Suprapubic skin (tissue), 4 donors: Measurements from ENCODE around the gene ACO2. TPM values are rescaled to one million over a fixed set of nuclear protein-coding genes. Genes with fewer than 3 reads are reported as not detected.

ENCODE experiments used
- DNase-seq, 2 donors: peaks; one replicate each; pipeline ENCODE4 v3.0.0-alpha.2; 2019; ENCODE audit warnings: low spot score in 2 of 2
- H3K27ac ChIP-seq: fragments of 200-600 bp; sonication (generic); one replicate; pipeline ENCODE4 v1.5.1; 2019
- H3K27me3 ChIP-seq: fragments of 200-600 bp; sonication (generic); one replicate; pipeline ENCODE4 v1.5.1; 2019
- H3K36me3 ChIP-seq: fragments of 200-600 bp; sonication (generic); one replicate; pipeline ENCODE4 v1.5.1; 2019
- H3K4me1 ChIP-seq: fragments of 200-600 bp; sonication (generic); one replicate; pipeline ENCODE4 v1.5.1; 2019
- H3K4me3 ChIP-seq: fragments of 200-600 bp; sonication (generic); one replicate; pipeline ENCODE4 v1.5.1; 2019; ENCODE audit warnings: mild to moderate bottlenecking
- H3K9me3 ChIP-seq: fragments of 200-600 bp; sonication (generic); one replicate; pipeline ENCODE4 v1.5.1; 2019
- CTCF ChIP-seq, 2 donors: fragments of 200-600 bp in 1 of 2; fragments of 450-650 bp in 1 of 2; sonication (generic) in 1 of 2; IDR thresholded peaks; one replicate each; pipeline ENCODE4 v1.5.1; 2016 to 2019; ENCODE audit warnings: antibody characterized with exemption in 2 of 2, mild to moderate bottlenecking in 1 of 2, moderate library complexity in 1 of 2
- EP300 ChIP-seq: sonication (generic); formaldehyde crosslinking; IDR thresholded peaks from one replicate; pipeline ENCODE4 v1.6.1; 2017; ENCODE audit warnings: antibody characterized with exemption
- POLR2A ChIP-seq, 2 donors: fragments of 450-650 bp; IDR thresholded peaks; one replicate each; pipeline ENCODE4 v1.6.1; 2017; ENCODE audit warnings: antibody characterized with exemption in 2 of 2, mild to moderate bottlenecking in 2 of 2, moderate library complexity in 2 of 2
- POLR2AphosphoS5 ChIP-seq, 3 donors: sonication (generic); formaldehyde crosslinking; IDR thresholded peaks; one replicate each; pipeline ENCODE4 v1.6.1; 2017; ENCODE audit warnings: antibody characterized with exemption in 3 of 3
- WGBS: methylation state at CpG from one replicate; pipeline ENCODE4 v1.1.5; 2018; 5-methylcytosine and 5-hydroxymethylcytosine counted together
- total RNA-seq, 4 donors: library from RNA; depleted of rRNA; stranded (reverse); fragments of >200 nt; gene quantifications; one replicate each; pipeline ENCODE4 v1.1.0, GENCODE V29; 2016

ACO2 gene
- total RNA-seq, 4 donors from 2014 or later: 67.4 to 81.9 (median 75.9) TPM

DNA sequence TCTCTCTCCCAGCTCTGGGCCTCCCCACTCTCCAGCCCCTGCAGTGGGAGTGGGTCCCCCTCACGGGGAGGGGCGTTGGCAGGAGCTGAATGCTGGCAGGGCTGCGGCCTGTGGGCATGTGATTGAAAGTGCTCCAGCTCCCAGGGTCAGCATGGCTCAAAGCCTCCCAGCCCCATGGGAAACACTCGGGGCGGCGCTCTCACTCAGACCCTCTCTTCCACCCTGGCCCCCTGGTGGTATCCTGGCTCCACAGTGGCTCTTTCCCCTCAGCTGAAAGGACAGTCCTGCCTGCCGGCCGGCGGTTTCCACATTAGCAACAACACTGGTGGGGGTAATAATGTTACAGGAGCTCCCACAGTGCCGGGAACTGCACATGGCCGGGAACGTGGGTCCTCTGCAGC lies 39.9 kb downstream of the ACO2 start:
- Histone ChIP-seq H3K4me1 (peaks cover 28% of the 10 kb centered on the region), H3K36me3 (peaks cover 56% of the 10 kb centered on the region), H3K27me3 (no peaks in the 10 kb centered on the region), H3K9me3 (no peaks in the 10 kb centered on the region), H3K27ac (no peak overlapping the region), H3K4me3 (no peak overlapping the region)
- whole genome bisulfite sequencing: 94% methylated on average over 6 of the region's 12 CpGs
- no peak for DNase-seq
- TF ChIP-seq EP300 (no peak), POLR2A (IDR thresholded peaks at IDR 0.05) (no peak), POLR2AphosphoS5 (IDR thresholded peaks at IDR 0.05) (no peak), CTCF (IDR thresholded peaks at IDR 0.05) (no peak)

GRCh38 chr22:41511521-41511968 lies 42.6 kb downstream of the ACO2 start:
- Histone ChIP-seq H3K9me3 (no peaks in the 10 kb centered on the region), H3K36me3 (peaks cover 82% of the 10 kb centered on the region), H3K27me3 (no peaks in the 10 kb centered on the region), H3K4me3 (no peak overlapping the region), H3K4me1 (peaks cover 16% of the 10 kb centered on the region), H3K27ac (no peak overlapping the region)
- no peak for DNase-seq
- TF ChIP-seq EP300: no peak
- no peak for TF ChIP-seq POLR2A (IDR thresholded peaks at IDR 0.05)
- TF ChIP-seq POLR2AphosphoS5 (IDR thresholded peaks at IDR 0.05): no peak
- TF ChIP-seq CTCF (IDR thresholded peaks at IDR 0.05): no peak
- 54% methylated on average over 2 of the region's 2 CpGs for WGBS

- H3K27ac ChIP-seq: peak overlapping the region; percentile 45
- WGBS: 80% methylated on average over 12 of the region's 17 CpGs
- DNase-seq: no peak
Observed at GRCh38 chr22:41512421-41513194, 43.7 kb downstream of the ACO2 start.

GRCh38 chr22:41513391-41513790 lies 44.5 kb downstream of the ACO2 start:
- no peak for DNase-seq
- Histone ChIP-seq H3K4me3 (no peak overlapping the region), H3K9me3 (no peaks in the 10 kb centered on the region), H3K4me1 (peaks cover 32% of the 10 kb centered on the region), H3K27ac (peak overlapping the region; percentile 45), H3K36me3 (peaks cover 77% of the 10 kb centered on the region), H3K27me3 (no peaks in the 10 kb centered on the region)
- 64% methylated on average over 5 of the region's 5 CpGs for WGBS
- no peak for TF ChIP-seq POLR2A (IDR thresholded peaks at IDR 0.05)
- TF ChIP-seq POLR2AphosphoS5 (IDR thresholded peaks at IDR 0.05): no peak
- TF ChIP-seq CTCF (IDR thresholded peaks at IDR 0.05): no peak
- no peak for TF ChIP-seq EP300

More at GRCh38 chr22:41512421-41513194, 43.7 kb downstream of the ACO2 start:
- H3K27me3 ChIP-seq: no peaks in the 10 kb centered on the region
- H3K4me1 ChIP-seq: peaks cover 25% of the 10 kb centered on the region
- peaks cover 85% of the 10 kb centered on the region for H3K36me3 ChIP-seq
- H3K9me3 ChIP-seq: no peaks in the 10 kb centered on the region
- H3K4me3 ChIP-seq: no peak overlapping the region
- TF ChIP-seq EP300 (no peak), POLR2AphosphoS5 (IDR thresholded peaks at IDR 0.05) (no peak), POLR2A (IDR thresholded peaks at IDR 0.05) (no peak), CTCF (IDR thresholded peaks at IDR 0.05) (no peak)

DNA sequence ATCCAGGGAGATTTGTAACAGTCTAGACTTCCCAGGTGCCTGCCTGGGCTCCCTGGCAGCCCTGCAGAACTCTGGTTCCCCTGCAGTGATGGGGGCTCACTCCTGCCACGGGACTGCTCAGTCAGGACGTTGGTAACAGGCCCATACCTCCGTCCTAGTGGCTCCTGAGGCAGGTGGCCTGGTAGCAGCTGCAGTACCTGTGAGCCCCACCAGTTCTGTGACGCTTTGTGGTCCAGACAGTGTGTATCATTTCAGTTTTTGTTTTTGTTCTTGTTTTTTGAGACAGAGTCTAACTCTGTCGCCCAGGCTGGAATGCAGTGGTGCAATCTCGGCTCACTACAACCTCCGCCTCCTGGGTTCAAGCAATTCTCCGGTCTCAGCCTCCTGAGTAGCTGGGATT lies 47.5 kb downstream of the ACO2 start:
- no peak overlapping the region for H3K27ac ChIP-seq
- 96% methylated on average over 8 of the region's 8 CpGs for WGBS
- no peak for DNase-seq
- H3K27me3 ChIP-seq: no peaks in the 10 kb centered on the region
- no peaks in the 10 kb centered on the region for H3K9me3 ChIP-seq
- H3K4me3 ChIP-seq: no peak overlapping the region
- H3K4me1 ChIP-seq: peaks cover 32% of the 10 kb centered on the region
- H3K36me3 ChIP-seq: peaks cover 55% of the 10 kb centered on the region
- TF ChIP-seq POLR2AphosphoS5 (IDR thresholded peaks at IDR 0.05) (no peak), EP300 (no peak), POLR2A (IDR thresholded peaks at IDR 0.05) (no peak), CTCF (IDR thresholded peaks at IDR 0.05) (no peak)
